ENCODE results near the gene PIGL.

Gene PIGL

DNA sequence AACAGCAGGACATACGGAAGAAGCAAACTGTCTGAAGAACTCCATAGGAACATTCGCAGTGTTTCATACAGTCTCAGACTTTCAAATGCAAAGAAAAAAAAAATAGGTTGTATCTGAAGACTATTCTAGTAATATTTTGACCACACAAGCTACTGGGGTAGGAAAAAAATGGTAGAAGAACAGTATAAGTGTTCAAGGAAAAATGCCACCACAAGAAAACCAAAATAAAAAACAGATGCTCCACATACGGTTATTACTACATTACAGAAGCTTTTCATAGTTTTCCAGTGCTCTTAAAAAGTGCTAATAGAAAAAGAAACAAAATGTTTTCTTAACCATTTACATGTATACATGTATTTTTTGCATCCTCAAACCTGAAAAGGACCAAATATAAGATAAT lies 5.4 kb upstream of the PIGL start:
- peaks cover 42% of the 10 kb centered on the region for H3K4me1 ChIP-seq (ENCODE audit: insufficient read depth, low read length, poor library complexity, severe bottlenecking)
- H3K4me2 ChIP-seq (ENCODE audit: low read depth, low read length, poor library complexity, severe bottlenecking): peak overlapping the region; percentile 95
- peaks cover 63% of the 10 kb centered on the region for H4K20me1 ChIP-seq (ENCODE audit: insufficient read depth, low read length, poor library complexity, severe bottlenecking)
- H3K9ac ChIP-seq (ENCODE audit: low read depth, low read length, poor library complexity, severe bottlenecking): peak overlapping the region; percentile 97
- H3K4me3 ChIP-seq (ENCODE audit: low read length, poor library complexity, severe bottlenecking): peak overlapping the region; percentile 85
- H3K9me2 ChIP-seq (replicated peaks; ENCODE audit: low read depth, low read length): no peaks in the 10 kb centered on the region
- H3K27me3 ChIP-seq (ENCODE audit: insufficient read depth, low read length, poor library complexity, severe bottlenecking): peaks cover 7% of the 10 kb centered on the region
- H3K9me3 ChIP-seq (ENCODE audit: insufficient read depth, low read depth, low read length): no peaks in the 10 kb centered on the region
- no peak overlapping the region for H2AFZ ChIP-seq (ENCODE audit: low read length)
- no peaks in the 10 kb centered on the region for H3K36me3 ChIP-seq (ENCODE audit: insufficient read depth, low read length)
- peaks cover under 1% of the 10 kb centered on the region; the same call in 1 of the 2 replicates for H3F3A ChIP-seq (ENCODE audit: low read depth)
- TF ChIP-seq CTCF (conservative IDR thresholded peaks at IDR 0.05; ENCODE audit: low read length) (no peak), EZH2phosphoT487 (IDR thresholded peaks at IDR 0.05; ENCODE audit: borderline replicate concordance) (no peak)
- peaks cover 96% of the 10 kb centered on the region for H3K79me2 ChIP-seq (ENCODE audit: insufficient read depth, low read length)

DNA sequence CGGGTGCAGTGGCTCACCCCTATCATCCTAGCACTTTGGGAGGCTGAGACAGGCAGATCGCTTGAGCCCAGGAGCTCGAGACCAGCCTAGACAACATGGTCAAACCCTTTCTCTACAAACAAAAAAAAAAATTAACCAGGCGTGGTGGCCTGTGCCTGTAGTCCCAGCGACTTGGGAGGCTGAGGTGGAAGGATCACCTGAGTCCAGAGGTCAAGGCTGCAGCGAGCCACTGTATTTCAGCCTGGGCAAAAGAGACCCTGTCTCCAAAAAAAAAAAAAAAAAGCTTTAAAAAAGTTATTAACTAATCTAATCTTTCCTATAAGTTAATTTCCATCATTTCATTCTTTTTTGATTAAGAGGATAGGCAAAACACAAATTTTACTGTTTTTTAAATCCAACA lies 4.2 kb upstream of the PIGL start:
- Histone ChIP-seq H3K27me3 (ENCODE audit: insufficient read depth, low read length, poor library complexity, severe bottlenecking) (peaks cover 7% of the 10 kb centered on the region), H3K4me1 (ENCODE audit: insufficient read depth, low read length, poor library complexity, severe bottlenecking) (peaks cover 46% of the 10 kb centered on the region), H4K20me1 (ENCODE audit: insufficient read depth, low read length, poor library complexity, severe bottlenecking) (peaks cover 63% of the 10 kb centered on the region), H2AFZ (ENCODE audit: low read length) (no peak overlapping the region), H3F3A (ENCODE audit: low read depth) (peaks cover 3% of the 10 kb centered on the region), H3K9me2 (replicated peaks; ENCODE audit: low read depth, low read length) (no peaks in the 10 kb centered on the region), H3K9ac (ENCODE audit: low read depth, low read length, poor library complexity, severe bottlenecking) (peak overlapping the region; percentile 97), H3K4me3 (ENCODE audit: low read length, poor library complexity, severe bottlenecking) (peak overlapping the region; percentile 85), H3K36me3 (ENCODE audit: insufficient read depth, low read length) (no peaks in the 10 kb centered on the region), H3K9me3 (ENCODE audit: insufficient read depth, low read depth, low read length) (no peaks in the 10 kb centered on the region), H3K4me2 (ENCODE audit: low read depth, low read length, poor library complexity, severe bottlenecking) (peak overlapping the region; percentile 95), H3K79me2 (ENCODE audit: insufficient read depth, low read length) (peaks cover 92% of the 10 kb centered on the region)
- TF ChIP-seq EZH2phosphoT487 (IDR thresholded peaks at IDR 0.05; ENCODE audit: borderline replicate concordance): no peak
- TF ChIP-seq CTCF (conservative IDR thresholded peaks at IDR 0.05; ENCODE audit: low read length): no peak

DNA sequence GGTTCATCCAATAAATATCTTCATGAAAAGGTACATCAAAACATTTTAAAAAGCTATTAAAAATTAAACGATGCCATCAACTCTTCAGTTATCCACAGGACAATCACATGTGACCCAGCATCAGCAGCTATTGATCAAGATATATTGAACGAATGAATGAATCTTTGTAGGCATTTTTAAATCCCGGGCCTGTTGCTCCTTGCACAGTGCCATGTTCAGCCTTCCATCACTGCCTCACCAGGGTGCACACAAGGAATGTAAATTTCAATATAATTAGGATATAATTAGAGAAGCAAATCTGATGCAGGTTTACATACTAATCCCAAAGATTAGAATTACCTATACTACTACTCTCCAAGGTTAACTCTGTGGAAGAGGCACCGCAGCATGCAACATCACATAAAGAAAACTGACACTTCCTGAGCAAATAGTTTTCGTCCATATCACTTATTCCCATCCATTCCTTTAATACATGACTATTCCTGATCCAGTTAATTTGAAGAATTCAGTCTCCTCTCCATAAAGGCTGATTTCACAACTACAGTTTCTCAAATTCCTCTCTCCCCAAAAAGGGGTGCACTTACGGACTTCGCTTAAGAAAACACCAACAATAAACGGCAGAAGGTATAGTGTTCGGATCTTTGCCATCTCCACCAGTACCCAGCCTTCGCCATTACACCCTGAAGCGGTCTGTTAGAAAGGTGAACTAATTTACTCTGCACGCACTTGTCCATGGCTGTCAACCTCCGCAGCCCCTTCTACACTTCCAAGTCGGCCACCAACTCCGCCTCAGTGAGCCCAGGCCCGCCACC lies 2.6 kb upstream of the PIGL start:
- Histone ChIP-seq H3K4me2 (ENCODE audit: low read depth, low read length, poor library complexity, severe bottlenecking) (peak overlapping the region; percentile 95), H3K4me3 (ENCODE audit: low read length, poor library complexity, severe bottlenecking) (peak overlapping the region; percentile 85), H3F3A (ENCODE audit: low read depth) (peaks cover 3% of the 10 kb centered on the region), H3K27me3 (ENCODE audit: insufficient read depth, low read length, poor library complexity, severe bottlenecking) (peaks cover 7% of the 10 kb centered on the region), H3K9ac (ENCODE audit: low read depth, low read length, poor library complexity, severe bottlenecking) (peak overlapping the region; percentile 97), H2AFZ (ENCODE audit: low read length) (peak overlapping the region; percentile 82), H3K4me1 (ENCODE audit: insufficient read depth, low read length, poor library complexity, severe bottlenecking) (peaks cover 43% of the 10 kb centered on the region), H3K9me3 (ENCODE audit: insufficient read depth, low read depth, low read length) (no peaks in the 10 kb centered on the region), H4K20me1 (ENCODE audit: insufficient read depth, low read length, poor library complexity, severe bottlenecking) (peaks cover 59% of the 10 kb centered on the region), H3K79me2 (ENCODE audit: insufficient read depth, low read length) (peaks cover 92% of the 10 kb centered on the region), H3K9me2 (replicated peaks; ENCODE audit: low read depth, low read length) (no peaks in the 10 kb centered on the region), H3K36me3 (ENCODE audit: insufficient read depth, low read length) (no peaks in the 10 kb centered on the region)
- TF ChIP-seq CTCF (conservative IDR thresholded peaks at IDR 0.05; ENCODE audit: low read length): no peak
